Measurements from ENCODE around the gene BCAT1.

DNA sequence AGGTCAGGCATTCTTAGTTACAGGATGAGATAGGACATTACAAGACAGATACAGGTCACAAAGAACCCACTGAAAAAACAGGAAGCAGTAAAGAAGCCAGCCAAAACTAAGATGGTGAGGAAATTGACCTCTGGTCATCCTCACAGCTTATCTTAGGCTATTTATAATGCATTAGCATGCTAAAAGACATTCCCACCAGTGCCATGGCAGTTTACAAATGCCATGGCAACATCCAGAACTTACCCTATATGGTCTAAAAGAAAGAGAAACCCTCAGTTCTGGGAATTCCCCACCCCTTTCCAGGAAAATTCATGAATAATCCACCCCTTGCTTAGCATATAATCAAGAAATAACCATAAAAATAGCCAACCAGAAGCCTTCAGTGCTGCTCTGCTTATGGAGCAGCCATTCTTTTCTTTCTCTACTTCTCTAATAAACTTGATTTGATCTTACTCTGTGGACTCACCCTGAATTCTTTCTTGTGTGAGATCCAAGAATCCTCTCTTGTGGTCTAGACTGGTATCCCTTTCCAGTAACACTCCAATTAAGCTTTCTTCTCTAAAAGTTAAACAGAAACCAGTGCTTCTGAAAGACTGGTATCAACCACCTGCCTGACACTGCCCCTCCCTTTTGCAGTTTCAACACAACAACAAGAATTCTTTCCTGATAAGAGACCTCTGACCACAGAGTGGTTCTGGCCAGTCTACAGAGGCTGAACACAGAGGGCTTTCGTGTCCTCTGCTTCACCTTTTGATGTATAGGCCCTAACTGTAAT, 86.9 kb downstream of the BCAT1 start:
- TF ChIP-seq, protein P1, sequence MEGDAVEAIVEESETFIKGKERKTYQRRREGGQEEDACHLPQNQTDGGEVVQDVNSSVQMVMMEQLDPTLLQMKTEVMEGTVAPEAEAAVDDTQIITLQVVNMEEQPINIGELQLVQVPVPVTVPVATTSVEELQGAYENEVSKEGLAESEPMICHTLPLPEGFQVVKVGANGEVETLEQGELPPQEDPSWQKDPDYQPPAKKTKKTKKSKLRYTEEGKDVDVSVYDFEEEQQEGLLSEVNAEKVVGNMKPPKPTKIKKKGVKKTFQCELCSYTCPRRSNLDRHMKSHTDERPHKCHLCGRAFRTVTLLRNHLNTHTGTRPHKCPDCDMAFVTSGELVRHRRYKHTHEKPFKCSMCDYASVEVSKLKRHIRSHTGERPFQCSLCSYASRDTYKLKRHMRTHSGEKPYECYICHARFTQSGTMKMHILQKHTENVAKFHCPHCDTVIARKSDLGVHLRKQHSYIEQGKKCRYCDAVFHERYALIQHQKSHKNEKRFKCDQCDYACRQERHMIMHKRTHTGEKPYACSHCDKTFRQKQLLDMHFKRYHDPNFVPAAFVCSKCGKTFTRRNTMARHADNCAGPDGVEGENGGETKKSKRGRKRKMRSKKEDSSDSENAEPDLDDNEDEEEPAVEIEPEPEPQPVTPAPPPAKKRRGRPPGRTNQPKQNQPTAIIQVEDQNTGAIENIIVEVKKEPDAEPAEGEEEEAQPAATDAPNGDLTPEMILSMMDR (IDR thresholded peaks at IDR 0.05; ENCODE audit: control extremely low read depth in 1 of 3, insufficient read depth in 1 of 3, low read depth in 1 of 3, low read length in 3 of 3), result no peak
- TF ChIP-seq JUN (IDR thresholded peaks at IDR 0.05; ENCODE audit: low read depth, low read length) (no peak), TAF1 (IDR thresholded peaks at IDR 0.05; ENCODE audit: low read depth, low read length) (no peak), HDAC2 (IDR thresholded peaks at IDR 0.05; ENCODE audit: borderline replicate concordance in 1 of 2, low read depth in 2 of 2, low read length in 2 of 2) (no peak), CBX8 (IDR thresholded peaks at IDR 0.05; ENCODE audit: borderline replicate concordance, low read depth, low read length) (no peak), SUZ12 (IDR thresholded peaks at IDR 0.05; ENCODE audit: low read length) (no peak), EZH2 (IDR thresholded peaks at IDR 0.05; ENCODE audit: low read depth, low read length, severe bottlenecking) (no peak), SP1 (IDR thresholded peaks at IDR 0.05; ENCODE audit: low read depth, low read length) (no peak), POLR2AphosphoS5 (IDR thresholded peaks at IDR 0.05; ENCODE audit: low read depth, low read length) (no peak), CEBPB (IDR thresholded peaks at IDR 0.05; ENCODE audit: low read depth, low read length) (no peak)

Measured in H1 (cell line).